OCI-LY3 (cell line): Measurements from ENCODE around the gene CTCFL.

Experiments used
- EZH2phosphoT487 ChIP-seq: fragments of 200-600 bp; shearing (Covaris generic); IDR thresholded peaks from 2 replicates; pipeline ENCODE4 v1.6.1; 2018; ENCODE audit warnings: antibody characterized with exemption, mixed run types, low read depth
- TF ChIP-seq, protein P1 (sequence below): fragments of 200-600, 300-600 bp; sonication (generic); IDR thresholded peaks from 2 replicates; pipeline ENCODE4 v1.5.1; 2014; ENCODE audit warnings: antibody characterized with exemption, low read length, low read depth

- TF ChIP-seq, protein P1, sequence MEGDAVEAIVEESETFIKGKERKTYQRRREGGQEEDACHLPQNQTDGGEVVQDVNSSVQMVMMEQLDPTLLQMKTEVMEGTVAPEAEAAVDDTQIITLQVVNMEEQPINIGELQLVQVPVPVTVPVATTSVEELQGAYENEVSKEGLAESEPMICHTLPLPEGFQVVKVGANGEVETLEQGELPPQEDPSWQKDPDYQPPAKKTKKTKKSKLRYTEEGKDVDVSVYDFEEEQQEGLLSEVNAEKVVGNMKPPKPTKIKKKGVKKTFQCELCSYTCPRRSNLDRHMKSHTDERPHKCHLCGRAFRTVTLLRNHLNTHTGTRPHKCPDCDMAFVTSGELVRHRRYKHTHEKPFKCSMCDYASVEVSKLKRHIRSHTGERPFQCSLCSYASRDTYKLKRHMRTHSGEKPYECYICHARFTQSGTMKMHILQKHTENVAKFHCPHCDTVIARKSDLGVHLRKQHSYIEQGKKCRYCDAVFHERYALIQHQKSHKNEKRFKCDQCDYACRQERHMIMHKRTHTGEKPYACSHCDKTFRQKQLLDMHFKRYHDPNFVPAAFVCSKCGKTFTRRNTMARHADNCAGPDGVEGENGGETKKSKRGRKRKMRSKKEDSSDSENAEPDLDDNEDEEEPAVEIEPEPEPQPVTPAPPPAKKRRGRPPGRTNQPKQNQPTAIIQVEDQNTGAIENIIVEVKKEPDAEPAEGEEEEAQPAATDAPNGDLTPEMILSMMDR = no peak
- no peak for TF ChIP-seq EZH2phosphoT487
Measured at GRCh38 chr20:57470212-57470522, 54.8 kb downstream of the CTCFL start.
